ENCODE measurements around the gene NRAP.
"Not testable (repeated sequence)": the region's sequence is repeated elsewhere in the genome, so short reads cannot be mapped to it uniquely, and the experiment has no call there.

The NRAP gene

GRCh38 chr10:113680190-113681111 lies 16.6 kb upstream of the NRAP start:
- DNase-seq (ENCODE audit: low read depth) = no peak

GRCh38 chr10:113679463-113680189 lies 15.8 kb upstream of the NRAP start, which contains the start of gene CASP7:
CASP7 (plus strand) TSS chr10:113679912; CDS start chr10:113697494, 17,582 bp downstream.
- DNase-seq (ENCODE audit: low read depth) = peak; percentile 80

GRCh38 chr10:113666682-113667252 lies 2.9 kb upstream of the NRAP start:
- DNase-seq (ENCODE audit: low read depth) = no peak

GRCh38 chr10:113665806-113666354 lies 2.0 kb upstream of the NRAP start:
- DNase-seq (ENCODE audit: low read depth) = no peak

- DNase-seq (ENCODE audit: low read depth) = no peak
Observed at GRCh38 chr10:113665352-113665751, 1.5 kb upstream of the NRAP start.

GRCh38 chr10:113663142-113663541 lies 699 bp downstream of the NRAP start:
- DNase-seq (ENCODE audit: low read depth) = no peak

- no peak for DNase-seq (ENCODE audit: low read depth)
Observed at GRCh38 chr10:113661332-113661731, 2.5 kb downstream of the NRAP start.

GRCh38 chr10:113657544-113657943 lies 6.3 kb downstream of the NRAP start:
- no peak for DNase-seq (ENCODE audit: low read depth)

GRCh38 chr10:113656896-113657295 lies 6.9 kb downstream of the NRAP start:
- DNase-seq (ENCODE audit: low read depth) = no peak

- not testable (repeated sequence) for DNase-seq (ENCODE audit: low read depth)
Observed at GRCh38 chr10:113652456-113652855, 11.4 kb downstream of the NRAP start.

- DNase-seq (ENCODE audit: low read depth) = no peak
Observed at GRCh38 chr10:113651898-113652297, 11.9 kb downstream of the NRAP start.

- no peak for DNase-seq (ENCODE audit: low read depth)
Observed at GRCh38 chr10:113651021-113651420, 12.8 kb downstream of the NRAP start.

- DNase-seq (ENCODE audit: low read depth) = no peak
Observed at GRCh38 chr10:113650172-113650571, 13.7 kb downstream of the NRAP start.

- DNase-seq (ENCODE audit: low read depth) = no peak
Observed at GRCh38 chr10:113648478-113648877, 15.4 kb downstream of the NRAP start.

- DNase-seq (ENCODE audit: low read depth) = no peak
Observed at GRCh38 chr10:113647812-113648211, 16.0 kb downstream of the NRAP start.

- DNase-seq (ENCODE audit: low read depth) = no peak
Observed at GRCh38 chr10:113646336-113647201, 17.3 kb downstream of the NRAP start.

GRCh38 chr10:113644185-113645120 lies 19.4 kb downstream of the NRAP start:
- DNase-seq (ENCODE audit: low read depth) = no peak

GRCh38 chr10:113643183-113643582 lies 20.7 kb downstream of the NRAP start:
- DNase-seq (ENCODE audit: low read depth) = no peak

- DNase-seq (ENCODE audit: low read depth) = no peak
Observed at GRCh38 chr10:113641702-113642101, 22.1 kb downstream of the NRAP start.

GRCh38 chr10:113639966-113640365 lies 23.9 kb downstream of the NRAP start:
- DNase-seq (ENCODE audit: low read depth) = no peak

Measured in stimulated activated CD4-positive, alpha-beta T cell treated with anti-CD3 and anti-CD28 coated beads, Interleukin-2, amount 100 ng/mL, for 4 hours (primary cell).